H1 (cell line): ENCODE measurements around the gene SCN1B. TPM values are rescaled to one million over a fixed set of nuclear protein-coding genes. Genes with fewer than 3 reads are reported as not detected.

Experiments used
- KDM4A ChIP-seq: IDR thresholded peaks from one replicate; pipeline ENCODE4 v1.7.1; 2012; ENCODE audit warnings: low read depth, mild to moderate bottlenecking, moderate library complexity, low read length, inconsistent platforms; ENCODE audit not compliant: severe bottlenecking
- SIX5 ChIP-seq: IDR thresholded peaks from 2 replicates; pipeline ENCODE4 v1.6.1; 2011; ENCODE audit warnings: mild to moderate bottlenecking, low read depth, low read length
- SP2 ChIP-seq: IDR thresholded peaks from 2 replicates; pipeline ENCODE4 v1.6.1; 2012; ENCODE audit warnings: mild to moderate bottlenecking, low read length, inconsistent platforms
- TAF7 ChIP-seq: optimal IDR thresholded peaks from 2 replicates; pipeline ENCODE3; 2011; ENCODE audit warnings: low read depth, mild to moderate bottlenecking, inconsistent platforms, low read length, moderate library complexity, borderline replicate concordance
- YY1 ChIP-seq: IDR thresholded peaks from 2 replicates; pipeline ENCODE4 v1.6.1; 2011; ENCODE audit warnings: low read depth, mild to moderate bottlenecking, low read length
- polyA plus RNA-seq, 7 experiments: library from polyadenylated mRNA; depleted of rRNA in 3 of 7; stranded (reverse) in 5 of 7; unstranded in 2 of 7; fragments of >200 nt in 5 of 7; fragments of 200-250 nt in 2 of 7; gene quantifications; 1 replicate in 5 of 7; 2 replicates in 1 of 7; 4 replicates in 1 of 7; pipeline versions ENCODE4 v1.2.1 to v1.2.3, GENCODE V29; 2011 to 2013; ENCODE audit warnings: missing spikeins in 2 of 7, mixed read lengths in 2 of 7
- total RNA-seq: library from RNA; stranded (reverse); fragmentation: NEBNext Ultra II Directional; extraction: Animal tissue kit (Norgen Biotek cat#: 25700); gene quantifications from 2 replicates; pipeline ENCODE4 v1.2.1, GENCODE V29; 2021

Gene SCN1B
- total and polyA plus RNA-seq, 2 of the 8 experiments (the other 6 are each of a cell fraction or from before 2014, with no cell fraction given): 3.1 to 3.5 TPM

DNA sequence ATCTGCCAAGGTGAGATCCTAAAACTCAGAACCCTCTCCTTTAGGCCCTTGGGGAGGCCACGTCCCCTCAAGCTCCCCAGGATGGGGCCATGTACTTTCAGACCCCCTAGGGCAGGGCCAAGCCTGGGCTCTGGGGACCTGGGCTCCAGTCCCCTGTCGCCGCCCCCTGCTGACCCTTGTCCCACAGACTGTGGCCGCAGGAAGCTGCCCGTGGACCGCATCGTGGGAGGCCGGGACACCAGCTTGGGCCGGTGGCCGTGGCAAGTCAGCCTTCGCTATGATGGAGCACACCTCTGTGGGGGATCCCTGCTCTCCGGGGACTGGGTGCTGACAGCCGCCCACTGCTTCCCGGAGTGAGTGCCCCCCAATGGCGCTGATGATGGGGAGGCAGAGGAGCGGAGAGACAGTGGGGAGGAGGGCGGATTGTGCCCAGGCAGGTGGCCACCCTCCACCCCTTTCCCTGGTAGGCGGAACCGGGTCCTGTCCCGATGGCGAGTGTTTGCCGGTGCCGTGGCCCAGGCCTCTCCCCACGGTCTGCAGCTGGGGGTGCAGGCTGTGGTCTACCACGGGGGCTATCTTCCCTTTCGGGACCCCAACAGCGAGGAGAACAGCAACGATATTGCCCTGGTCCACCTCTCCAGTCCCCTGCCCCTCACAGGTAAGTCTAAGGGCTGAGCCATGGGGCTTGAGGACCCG is 30.0 kb downstream of the SCN1B start (continued):
- no peak for TF ChIP-seq SP2
- no peak for TF ChIP-seq YY1
- no peak for TF ChIP-seq KDM4A
- TF ChIP-seq SIX5: no peak
- no peak for TF ChIP-seq TAF7
